HS-5 (cell line): ENCODE results near the gene SIGLEC5.
"Not testable (repeated sequence)": the region's sequence is repeated elsewhere in the genome, so short reads cannot be mapped to it uniquely, and the experiment has no call there.

ENCODE experiments used
- DNase-seq: peaks from one replicate; pipeline ENCODE4 v3.0.0-alpha.2; 2012; ENCODE audit warnings: low read depth

SIGLEC5 gene

GRCh38 chr19:51630315-51630714 is at the start of gene SIGLEC5:
SIGLEC5 (minus strand) TSS chr19:51630401; CDS start chr19:51630335, 66 bp downstream.
- DNase-seq = not testable (repeated sequence)

GRCh38 chr19:51676566-51677083 is 46.4 kb upstream of the SIGLEC5 start:
- DNase-seq = no peak

DNA sequence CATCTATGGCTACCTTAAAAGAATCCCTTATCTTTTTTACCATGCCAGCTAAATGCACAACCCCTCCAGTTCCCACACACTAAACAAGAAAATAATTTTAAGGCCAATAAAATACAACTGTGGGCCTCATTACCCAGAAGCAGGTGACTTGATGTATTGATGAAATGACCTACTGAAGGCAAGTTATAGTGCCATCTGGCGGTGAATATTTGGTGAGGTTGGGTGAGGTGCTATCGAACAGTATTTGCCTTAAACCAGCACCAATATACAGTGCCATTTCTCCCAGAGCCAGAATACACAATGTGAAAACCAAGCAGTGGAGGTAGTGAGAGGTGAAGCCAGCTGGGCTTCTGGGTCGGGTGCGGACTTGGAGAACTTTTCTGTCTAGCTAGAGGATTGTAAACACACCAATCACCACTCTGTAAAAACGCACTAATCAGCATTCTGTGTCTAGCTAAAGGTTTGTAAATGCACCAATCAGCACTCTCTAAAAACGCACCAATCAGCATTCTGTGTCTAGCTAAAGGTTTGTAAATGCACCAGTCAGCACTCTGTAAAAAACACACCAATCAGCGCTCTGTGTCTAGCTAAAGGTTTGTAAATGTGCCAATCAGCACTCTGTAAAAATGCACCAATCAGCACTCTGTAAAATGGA is 45.8 kb upstream of the SIGLEC5 start:
- DNase-seq = not testable (repeated sequence)

- DNase-seq = no peak
Observed at GRCh38 chr19:51668216-51668615, 38.0 kb upstream of the SIGLEC5 start.

- no peak for DNase-seq
Observed at GRCh38 chr19:51664997-51665396, 34.8 kb upstream of the SIGLEC5 start.

DNA sequence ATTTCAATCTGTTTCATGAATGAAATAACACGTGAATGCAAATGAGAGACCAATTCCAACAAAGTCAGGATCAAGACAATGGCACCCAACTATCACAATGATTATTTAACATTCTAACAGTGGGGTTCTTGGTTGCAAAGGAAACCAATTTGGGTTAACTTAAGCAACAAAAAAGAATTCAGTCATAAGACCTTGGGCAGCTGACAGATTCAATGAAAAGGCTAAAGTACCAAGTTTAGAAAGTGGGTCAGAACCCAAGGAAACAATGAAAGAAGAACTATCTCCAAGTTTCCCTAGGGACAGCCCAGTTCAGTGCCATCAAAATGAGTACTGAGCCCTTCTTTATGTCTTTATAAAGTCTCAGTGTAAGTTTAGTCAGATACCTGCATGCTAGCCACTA is 33.9 kb upstream of the SIGLEC5 start:
- no peak for DNase-seq

- no peak for DNase-seq
Observed at GRCh38 chr19:51663650-51664049, 33.4 kb upstream of the SIGLEC5 start.

GRCh38 chr19:51660975-51661600 is 30.9 kb upstream of the SIGLEC5 start:
- DNase-seq = peak; percentile 5

DNA sequence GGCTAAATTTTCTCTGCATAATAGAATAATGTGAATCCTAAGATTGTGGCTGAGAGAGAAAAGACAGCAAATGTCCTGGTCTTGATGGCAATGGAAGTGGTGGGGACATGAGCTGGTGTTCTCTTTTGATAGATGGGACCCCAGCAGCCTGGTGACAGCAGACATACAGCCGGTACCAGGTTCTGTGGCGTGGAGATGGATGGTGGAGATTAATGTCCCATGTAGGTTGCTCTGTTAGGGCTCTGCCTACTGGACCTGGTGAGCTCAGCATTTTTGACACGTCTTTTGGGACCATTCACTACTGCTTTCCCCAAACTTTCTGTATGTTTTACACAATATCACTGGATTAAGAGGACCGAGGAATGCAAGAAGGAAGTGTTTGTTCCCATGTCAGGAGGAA is 24.6 kb upstream of the SIGLEC5 start:
- DNase-seq = no peak

GRCh38 chr19:51653162-51653561 is 23.0 kb upstream of the SIGLEC5 start:
- no peak for DNase-seq

- no peak for DNase-seq
Observed at GRCh38 chr19:51652266-51652665, 22.1 kb upstream of the SIGLEC5 start.

DNA sequence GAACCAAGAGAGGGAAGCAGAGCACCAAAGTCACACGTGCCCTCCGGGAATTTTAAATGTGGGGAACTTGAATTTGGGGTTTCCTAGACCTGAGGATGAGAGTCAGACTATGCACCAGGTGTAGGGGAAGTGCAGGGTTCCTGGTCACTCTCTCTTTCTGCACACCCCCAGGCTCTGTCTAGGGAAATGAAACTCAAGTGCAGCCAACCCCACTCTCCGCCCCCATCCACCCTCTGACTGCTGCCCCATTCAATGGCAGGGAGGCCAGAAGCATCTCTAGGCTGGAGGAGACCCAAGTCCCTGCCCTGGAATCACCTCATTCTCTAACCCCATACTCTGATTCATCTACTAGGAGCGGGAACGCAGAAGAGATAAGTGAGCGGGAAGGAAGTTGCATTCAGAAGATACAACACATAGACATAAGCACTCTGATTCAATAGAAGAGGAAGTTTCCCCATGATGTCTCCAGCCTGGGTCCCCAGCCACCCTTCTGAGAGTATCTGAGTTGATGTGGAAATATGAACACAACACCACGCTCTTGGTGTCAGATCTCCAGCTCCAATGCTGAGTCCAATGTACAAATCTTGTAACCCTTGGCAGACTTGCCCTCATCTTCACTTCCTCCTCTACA is 21.1 kb upstream of the SIGLEC5 start:
- DNase-seq = no peak

DNA sequence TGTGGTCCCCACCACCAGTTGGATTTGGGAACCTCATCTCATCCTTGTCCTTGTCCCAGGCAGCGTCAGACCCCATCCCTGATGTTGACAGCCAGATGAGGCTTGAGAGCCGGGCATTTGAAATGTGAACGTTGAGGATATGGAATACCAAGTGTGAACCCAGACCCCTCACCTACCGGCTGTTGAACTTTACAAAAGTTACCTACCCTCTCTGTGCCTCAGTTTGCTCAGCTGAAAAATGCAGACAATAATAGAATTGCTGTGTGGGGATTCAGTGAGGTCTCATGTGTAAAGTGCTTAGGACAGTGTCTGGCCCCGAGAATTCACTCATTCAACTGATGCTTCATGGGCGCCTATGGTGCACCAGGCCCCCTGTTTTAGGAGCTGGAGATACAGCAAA is 17.1 kb upstream of the SIGLEC5 start:
- no peak for DNase-seq

DNA sequence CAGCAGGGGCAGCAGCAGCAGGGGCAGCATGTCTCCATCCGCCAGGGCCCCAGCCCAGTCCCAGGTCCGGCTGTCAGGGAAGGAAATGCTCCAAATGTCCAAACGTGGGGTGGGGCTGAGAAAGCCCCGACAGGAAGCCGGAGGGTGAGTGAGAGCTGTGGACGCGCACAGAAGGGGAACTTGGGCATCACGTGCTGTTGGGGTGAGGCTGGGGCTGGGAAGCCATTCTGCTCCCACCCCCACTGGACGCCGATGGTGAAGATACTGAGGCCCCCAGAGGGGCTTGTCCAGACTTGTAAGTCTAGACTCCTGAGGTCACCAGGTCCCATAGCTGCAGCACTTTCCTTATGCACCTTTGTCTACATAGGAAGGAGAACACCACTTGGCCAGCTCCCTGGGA is 16.5 kb upstream of the SIGLEC5 start, which contains the start of gene SIGLEC14:
TSS of gene SIGLEC14 (minus strand) at position 96 of the 400 bp plus-strand sequence. CDS start at position 30, 66 bp downstream.
- DNase-seq = not testable (repeated sequence)

DNA sequence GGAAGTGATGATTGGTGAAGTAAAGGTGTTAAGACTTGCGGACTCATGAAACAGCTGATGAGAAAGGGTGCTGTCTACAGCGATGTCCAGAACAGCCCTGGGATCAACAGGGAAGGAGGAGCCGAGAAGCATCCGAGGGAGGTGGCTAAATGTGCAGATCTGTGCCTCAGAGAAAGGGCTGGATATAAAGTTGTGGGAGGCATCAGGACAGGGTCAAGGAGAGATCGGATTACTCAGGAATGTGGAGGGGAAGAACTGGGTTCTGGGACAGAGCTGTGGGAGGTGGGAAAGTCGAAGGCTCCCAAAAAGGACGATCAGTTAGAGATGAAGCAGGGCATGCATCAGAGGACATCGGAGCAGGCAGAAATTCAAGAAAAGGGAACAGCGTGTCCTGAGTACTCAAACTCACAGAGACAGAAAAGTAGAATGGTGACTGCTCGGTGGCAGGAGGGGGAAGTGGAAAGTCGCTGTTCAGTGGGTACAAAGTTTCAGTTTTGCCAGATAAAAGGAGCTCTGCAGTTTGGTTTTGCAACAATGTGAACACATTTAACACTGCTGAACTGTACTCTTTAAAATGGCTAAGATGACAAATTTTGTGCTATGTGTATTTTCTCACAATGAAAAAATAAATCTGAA is 14.6 kb upstream of the SIGLEC5 start:
- DNase-seq = no peak

DNA sequence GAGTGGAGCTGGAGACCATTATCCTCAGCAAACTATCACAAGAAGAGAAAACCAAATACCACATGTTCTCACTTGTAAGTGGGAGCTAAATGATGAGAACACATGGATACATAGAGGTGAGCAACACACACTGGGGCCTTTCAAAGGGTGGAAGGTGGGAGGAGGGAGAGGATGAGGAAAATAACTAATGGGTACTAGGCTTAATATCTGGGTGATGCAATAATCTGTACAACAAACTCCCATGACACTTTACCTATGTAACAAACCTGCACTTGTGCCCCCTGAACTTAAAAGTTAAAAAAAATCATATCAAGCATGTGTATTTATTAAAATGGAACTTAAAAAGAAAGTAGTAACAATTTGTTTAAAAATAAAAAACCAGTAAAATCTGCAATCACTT is 11.4 kb upstream of the SIGLEC5 start:
- no peak for DNase-seq

GRCh38 chr19:51640386-51640785 is 10.2 kb upstream of the SIGLEC5 start:
- no peak for DNase-seq

GRCh38 chr19:51639916-51640315 is 9.7 kb upstream of the SIGLEC5 start:
- DNase-seq = no peak

GRCh38 chr19:51637362-51637978 is 7.3 kb upstream of the SIGLEC5 start:
- DNase-seq = no peak

DNA sequence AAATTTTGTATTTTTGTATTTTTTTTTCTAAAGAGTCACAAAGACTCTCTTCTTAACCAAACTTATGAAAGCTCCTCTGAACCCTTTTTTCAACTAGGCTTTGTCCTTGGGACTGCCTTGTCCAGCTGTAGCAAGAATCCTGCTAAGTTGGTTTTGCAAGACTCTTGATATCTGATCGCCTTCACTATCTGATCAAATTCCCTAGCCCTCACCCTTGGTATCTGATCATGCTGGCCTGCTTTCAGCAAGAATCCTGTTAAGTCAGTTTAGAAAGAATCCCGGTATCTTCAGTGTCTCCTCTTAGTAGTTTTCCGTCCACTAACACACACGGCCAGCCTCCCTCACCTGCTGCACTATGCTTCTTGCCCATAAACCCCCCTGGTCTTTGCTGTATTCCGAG is 1.9 kb upstream of the SIGLEC5 start:
- no peak for DNase-seq

GRCh38 chr19:51628153-51628939 is 1.9 kb downstream of the SIGLEC5 start:
- DNase-seq = no peak
